ENCODE measurements around the gene LCN2.
A peak's percentile ranks its signal among the peaks of the same experiment; 100 is the strongest.

LCN2 gene

DNA sequence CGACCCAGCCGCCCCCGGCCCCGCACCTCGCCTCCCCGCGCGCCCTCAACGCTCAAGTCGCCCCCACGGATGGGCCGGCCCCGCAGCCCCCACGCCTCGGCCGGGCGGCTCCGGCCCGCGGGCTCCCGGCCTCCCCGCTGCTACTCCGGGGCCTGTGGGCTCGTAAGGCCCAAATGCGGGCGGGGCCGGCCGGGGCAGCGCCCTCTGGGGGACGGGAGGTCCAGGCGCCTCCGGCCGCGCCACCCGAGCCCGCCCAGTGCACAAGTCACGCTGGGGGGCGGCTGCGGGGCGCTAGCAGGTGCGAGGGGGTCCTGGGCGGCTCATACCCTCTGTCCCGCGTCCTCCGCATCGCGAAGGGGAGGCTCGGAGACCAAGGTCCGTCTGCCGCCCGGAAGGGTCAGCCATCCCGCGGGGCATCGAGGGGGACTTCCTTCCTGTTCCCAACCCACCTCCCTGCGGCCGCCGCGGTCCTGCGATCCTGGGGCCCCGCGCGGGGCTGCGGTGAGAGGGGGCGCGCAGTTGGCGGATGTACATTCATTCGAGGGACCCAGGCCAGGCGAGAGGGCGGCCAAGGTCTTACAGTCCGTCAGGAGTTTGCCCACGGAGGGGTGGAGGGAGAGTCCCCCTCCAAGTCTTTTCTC is 42.3 kb downstream of the LCN2 start, which contains the start of gene CIZ1:
CIZ1 (minus strand) TSS at position 167 of the 641 bp plus-strand sequence. CDS start 715 bp downstream, outside the sequence.
- H3K18ac ChIP-seq (ENCODE audit: low read depth in 1 of 2, low read length in 2 of 2), result peak within 1 kb of the TSS; percentile 95 to 99
- WGBS, result under 1% methylated on average over 61 of the region's 71 CpGs

DNA sequence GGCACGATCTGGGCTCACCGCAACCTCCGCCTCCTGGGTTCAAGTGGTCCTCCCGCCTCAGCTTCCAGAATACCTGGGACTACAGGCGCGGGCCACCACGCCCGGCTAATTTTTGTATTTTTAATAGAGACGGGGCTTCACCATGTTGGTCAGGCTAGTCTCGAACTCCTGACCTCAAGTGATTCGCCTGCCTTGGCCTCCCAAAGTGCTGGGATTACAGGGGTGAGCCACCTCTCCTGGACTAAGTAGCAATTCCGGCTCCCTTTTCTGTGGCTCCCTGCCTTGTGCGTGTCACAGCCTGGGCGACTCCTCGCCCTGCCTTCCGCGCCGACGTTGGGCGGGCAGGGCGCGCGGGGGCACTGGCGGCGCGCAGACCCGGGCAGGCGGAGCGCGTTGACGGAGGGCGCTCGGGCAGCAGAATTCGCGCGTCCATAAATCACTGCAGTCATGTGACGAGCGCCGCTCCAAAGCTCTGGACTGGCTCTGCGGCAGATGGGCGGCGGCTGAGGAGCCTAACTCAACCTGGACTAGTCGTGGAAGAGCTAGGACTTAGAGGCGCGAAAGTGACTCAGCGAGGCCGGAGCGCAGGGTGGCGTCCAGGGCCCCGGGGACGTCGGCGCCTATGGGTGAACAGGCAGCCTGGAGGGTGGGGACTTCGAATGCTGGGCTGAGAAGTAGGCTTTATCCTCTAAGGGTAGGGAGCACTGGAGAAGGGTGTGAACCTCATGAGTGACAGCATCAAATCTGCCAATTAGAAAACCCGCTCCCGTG is 43.5 kb downstream of the LCN2 start:
- Histone ChIP-seq H2AFZ (ENCODE audit: low read depth, low read length) (no peak overlapping the region), H2AK5ac (ENCODE audit: low read length, severe bottlenecking) (no peak overlapping the region), H3K4ac (ENCODE audit: low read depth in 1 of 2, low read length in 2 of 2) (peak overlapping the region in 1 of 2 experiments; percentile 43), H2BK5ac (ENCODE audit: low read depth, low read length, poor library complexity, severe bottlenecking) (no peak overlapping the region), H3K14ac (ENCODE audit: low read length in 2 of 2) (no peak overlapping the region), H3K18ac (ENCODE audit: low read depth in 1 of 2, low read length in 2 of 2) (no peak overlapping the region), H3K23ac (ENCODE audit: low read length in 2 of 2) (no peak overlapping the region), H3K9ac (ENCODE audit: low read length) (peak overlapping the region; percentile 96), H3K4me2 (ENCODE audit: low read length, poor library complexity, severe bottlenecking) (no peak overlapping the region), H2BK15ac (ENCODE audit: low read depth, poor library complexity, severe bottlenecking) (no peak overlapping the region), H3K9me3 (ENCODE audit: control insufficient read depth, low read length) (no peaks in the 10 kb centered on the region), H3K4me3 (ENCODE audit: insufficient read depth in 1 of 2, low read depth in 1 of 2, low read length in 2 of 2) (peak overlapping the region in 1 of 2 experiments; percentile 97), H2BK12ac (ENCODE audit: low read length in 2 of 2) (peak overlapping the region in 1 of 2 experiments; percentile 74), H3K36me3 (ENCODE audit: control insufficient read depth in 1 of 2, insufficient read depth in 2 of 2, low read depth in 1 of 2, low read length in 2 of 2) (peaks cover 22 to 28% of the 10 kb centered on the region in 2 experiments), H3K27me3 (ENCODE audit: control insufficient read depth in 1 of 2, insufficient read depth in 1 of 2, low read length in 2 of 2) (no peaks in the 10 kb centered on the region), H3K79me1 (replicated peaks; ENCODE audit: low read length, poor library complexity, severe bottlenecking) (peaks cover 15% of the 10 kb centered on the region), H4K8ac (ENCODE audit: low read length) (peak overlapping the region; percentile 77), H3K27ac (ENCODE audit: low read length, poor library complexity, severe bottlenecking) (no peak overlapping the region), H3K4me1 (ENCODE audit: control insufficient read depth, insufficient read depth, low read depth, low read length) (peaks cover 18% of the 10 kb centered on the region), H4K91ac (ENCODE audit: low read length) (no peak overlapping the region), H2BK120ac (ENCODE audit: low read depth, low read length) (no peak overlapping the region)
- WGBS, result 92% methylated on average over 56 of the region's 56 CpGs
- DNase-seq, result no peak

More for the DNA sequence above, 42.3 kb downstream of the LCN2 start, which contains the start of gene CIZ1:
- peak within 1 kb of the TSS; percentile 46 for H3K27ac ChIP-seq (ENCODE audit: low read length, poor library complexity, severe bottlenecking)
- H3K27me3 ChIP-seq (ENCODE audit: control insufficient read depth in 1 of 2, insufficient read depth in 1 of 2, low read length in 2 of 2), result no peaks in the 10 kb centered on the region
- peak within 1 kb of the TSS; percentile 53 for H2BK5ac ChIP-seq (ENCODE audit: low read depth, low read length, poor library complexity, severe bottlenecking)
- H4K91ac ChIP-seq (ENCODE audit: low read length), result peak within 1 kb of the TSS; percentile 91
- no peaks in the 10 kb centered on the region for H3K9me3 ChIP-seq (ENCODE audit: control insufficient read depth, low read length)
- H3K79me1 ChIP-seq (replicated peaks; ENCODE audit: low read length, poor library complexity, severe bottlenecking), result peaks cover 17% of the 10 kb centered on the region
- peak; percentile 80 for DNase-seq
- peak within 1 kb of the TSS; percentile 95 for H2BK15ac ChIP-seq (ENCODE audit: low read depth, poor library complexity, severe bottlenecking)
- H2BK12ac ChIP-seq (ENCODE audit: low read length in 2 of 2), result peak within 1 kb of the TSS in 1 of 2 experiments; percentile 78
- peak within 1 kb of the TSS in 1 of 2 experiments; percentile 89 for H3K23ac ChIP-seq (ENCODE audit: low read length in 2 of 2)
- peak within 1 kb of the TSS in 1 of 2 experiments; percentile 96 for H3K14ac ChIP-seq (ENCODE audit: low read length in 2 of 2)
- peak within 1 kb of the TSS; percentile 94 to 95 for H3K4ac ChIP-seq (ENCODE audit: low read depth in 1 of 2, low read length in 2 of 2)
- H3K4me1 ChIP-seq (ENCODE audit: control insufficient read depth, insufficient read depth, low read depth, low read length), result peaks cover 19% of the 10 kb centered on the region
- peak within 1 kb of the TSS; percentile 97 for H2AFZ ChIP-seq (ENCODE audit: low read depth, low read length)
- H3K9ac ChIP-seq (ENCODE audit: low read length), result peak within 1 kb of the TSS; percentile 96
- peaks cover 26 to 31% of the 10 kb centered on the region in 2 experiments for H3K36me3 ChIP-seq (ENCODE audit: control insufficient read depth in 1 of 2, insufficient read depth in 2 of 2, low read depth in 1 of 2, low read length in 2 of 2)
- H2BK120ac ChIP-seq (ENCODE audit: low read depth, low read length), result peak within 1 kb of the TSS; percentile 71
- H3K4me3 ChIP-seq (ENCODE audit: insufficient read depth in 1 of 2, low read depth in 1 of 2, low read length in 2 of 2), result peak within 1 kb of the TSS; percentile 88 to 97
- peak within 1 kb of the TSS; percentile 54 for H2AK5ac ChIP-seq (ENCODE audit: low read length, severe bottlenecking)
- peak within 1 kb of the TSS; percentile 90 for H3K4me2 ChIP-seq (ENCODE audit: low read length, poor library complexity, severe bottlenecking)
- H4K8ac ChIP-seq (ENCODE audit: low read length), result peak within 1 kb of the TSS; percentile 98

DNA sequence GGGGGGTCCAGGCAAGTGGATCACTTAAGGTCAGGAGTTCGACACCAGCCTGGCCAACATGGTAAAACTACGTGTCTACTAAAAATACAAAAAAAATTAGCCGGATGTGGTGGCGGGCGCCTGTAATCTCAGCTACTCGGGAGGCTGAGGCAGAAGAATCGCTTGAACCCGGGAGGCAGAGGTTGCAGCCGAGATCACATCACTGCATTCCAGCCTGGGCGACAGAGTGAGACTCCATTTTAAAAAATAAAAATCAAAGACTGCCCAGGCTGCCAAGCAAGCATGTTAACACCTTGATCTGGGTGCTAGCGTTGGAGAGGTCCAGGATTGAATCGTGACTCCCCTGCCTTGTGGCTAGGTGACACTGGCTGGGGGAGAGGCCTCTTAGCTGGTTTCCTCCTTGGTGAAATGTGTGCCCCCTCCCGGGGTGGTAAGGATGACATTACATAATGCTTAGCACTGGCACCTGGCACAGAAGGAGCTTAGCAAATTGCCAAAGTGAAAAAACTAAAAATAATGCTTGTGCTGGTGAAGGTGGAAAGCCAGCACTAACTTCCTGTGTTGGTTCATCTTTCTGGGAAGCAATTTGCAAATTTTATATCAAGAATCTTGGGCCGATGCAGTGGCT is 44.3 kb downstream of the LCN2 start:
- Histone ChIP-seq H3K27ac (ENCODE audit: low read length, poor library complexity, severe bottlenecking) (no peak overlapping the region), H3K36me3 (ENCODE audit: control insufficient read depth in 1 of 2, insufficient read depth in 2 of 2, low read depth in 1 of 2, low read length in 2 of 2) (peaks cover 21 to 25% of the 10 kb centered on the region in 2 experiments), H3K4me3 (ENCODE audit: insufficient read depth in 1 of 2, low read depth in 1 of 2, low read length in 2 of 2) (peak overlapping the region in 1 of 2 experiments; percentile 97), H4K91ac (ENCODE audit: low read length) (no peak overlapping the region), H3K9me3 (ENCODE audit: control insufficient read depth, low read length) (no peaks in the 10 kb centered on the region), H2BK5ac (ENCODE audit: low read depth, low read length, poor library complexity, severe bottlenecking) (no peak overlapping the region), H3K18ac (ENCODE audit: low read depth in 1 of 2, low read length in 2 of 2) (no peak overlapping the region), H3K23ac (ENCODE audit: low read length in 2 of 2) (no peak overlapping the region), H3K9ac (ENCODE audit: low read length) (peak overlapping the region; percentile 96), H3K14ac (ENCODE audit: low read length in 2 of 2) (no peak overlapping the region), H4K8ac (ENCODE audit: low read length) (no peak overlapping the region), H3K4me2 (ENCODE audit: low read length, poor library complexity, severe bottlenecking) (no peak overlapping the region), H2AFZ (ENCODE audit: low read depth, low read length) (no peak overlapping the region), H3K4me1 (ENCODE audit: control insufficient read depth, insufficient read depth, low read depth, low read length) (peaks cover 18% of the 10 kb centered on the region), H2BK120ac (ENCODE audit: low read depth, low read length) (no peak overlapping the region), H3K27me3 (ENCODE audit: control insufficient read depth in 1 of 2, insufficient read depth in 1 of 2, low read length in 2 of 2) (no peaks in the 10 kb centered on the region), H2BK15ac (ENCODE audit: low read depth, poor library complexity, severe bottlenecking) (no peak overlapping the region), H2AK5ac (ENCODE audit: low read length, severe bottlenecking) (no peak overlapping the region), H2BK12ac (ENCODE audit: low read length in 2 of 2) (no peak overlapping the region), H3K79me1 (replicated peaks; ENCODE audit: low read length, poor library complexity, severe bottlenecking) (peaks cover 15% of the 10 kb centered on the region), H3K4ac (ENCODE audit: low read depth in 1 of 2, low read length in 2 of 2) (peak overlapping the region in 1 of 2 experiments; percentile 43)
- no peak for DNase-seq
- WGBS, result 94% methylated on average over 14 of the region's 14 CpGs
